GM12865 (cell line): ENCODE data around the gene WRNIP1.
"Not testable (repeated sequence)": the region's sequence is repeated elsewhere in the genome, so short reads cannot be mapped to it uniquely, and the experiment has no call there.

Experiments used
- DNase-seq: peaks from one replicate; pipeline ENCODE4 v3.0.0; 2010; ENCODE audit warnings: low read depth
- H3K4me3 ChIP-seq: 2 replicates; pipeline ENCODE4 v1.5.1; 2011; ENCODE audit warnings: mild to moderate bottlenecking, low read depth, low read length, control low read depth
- TF ChIP-seq, protein P1 (sequence below): IDR thresholded peaks from 2 replicates; pipeline ENCODE4 v1.5.1; 2011; ENCODE audit warnings: low read length, control low read depth, low read depth, inconsistent platforms; ENCODE audit not compliant: insufficient read depth; ENCODE audit errors: missing control alignments

Gene WRNIP1

DNA sequence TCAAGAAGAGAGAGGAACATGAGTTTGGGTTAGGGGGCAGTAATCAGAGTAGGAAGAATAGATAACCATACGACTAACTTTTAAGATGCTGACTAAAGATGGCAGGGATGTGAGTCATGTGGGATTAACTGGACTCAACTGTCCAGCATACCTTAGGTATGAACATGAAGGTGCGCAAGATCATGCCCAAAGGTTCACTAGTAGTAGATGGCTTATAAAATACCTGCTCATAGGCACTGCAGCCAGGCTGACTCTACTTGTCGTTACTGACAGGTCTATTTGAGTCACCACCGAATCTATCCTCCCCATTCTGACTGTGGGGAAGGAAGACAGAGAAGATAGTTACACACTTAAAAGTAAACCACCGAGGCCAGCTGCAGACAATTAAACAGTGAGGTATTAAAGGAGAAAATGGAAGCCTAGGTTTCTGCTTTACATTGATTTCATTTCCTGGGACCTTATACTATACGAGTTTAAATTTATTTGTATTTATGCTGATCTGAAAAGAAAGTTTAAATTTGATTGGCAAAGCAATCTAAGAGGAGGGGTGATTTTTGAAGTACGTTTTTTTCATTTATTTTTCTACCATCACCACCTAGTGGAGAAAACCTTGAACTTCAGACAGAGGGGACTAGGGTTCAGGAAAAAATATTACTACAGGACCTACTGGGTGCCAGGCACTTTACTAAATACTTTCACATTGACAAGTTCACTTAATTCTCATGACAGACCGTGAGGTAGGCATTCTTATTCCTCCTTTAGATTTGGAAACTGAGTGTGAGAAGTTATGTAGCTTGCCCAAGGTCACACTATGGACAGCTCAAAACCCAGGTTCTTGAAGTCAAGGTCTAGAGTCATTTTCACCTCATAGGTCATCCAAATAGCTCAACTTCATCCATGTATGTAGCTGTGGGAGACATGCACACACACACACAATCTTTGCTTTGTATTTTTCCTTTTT lies 4.0 kb upstream of the WRNIP1 start:
- peak; percentile 24 for DNase-seq
- no peak overlapping the region for H3K4me3 ChIP-seq
- TF ChIP-seq, protein P1, sequence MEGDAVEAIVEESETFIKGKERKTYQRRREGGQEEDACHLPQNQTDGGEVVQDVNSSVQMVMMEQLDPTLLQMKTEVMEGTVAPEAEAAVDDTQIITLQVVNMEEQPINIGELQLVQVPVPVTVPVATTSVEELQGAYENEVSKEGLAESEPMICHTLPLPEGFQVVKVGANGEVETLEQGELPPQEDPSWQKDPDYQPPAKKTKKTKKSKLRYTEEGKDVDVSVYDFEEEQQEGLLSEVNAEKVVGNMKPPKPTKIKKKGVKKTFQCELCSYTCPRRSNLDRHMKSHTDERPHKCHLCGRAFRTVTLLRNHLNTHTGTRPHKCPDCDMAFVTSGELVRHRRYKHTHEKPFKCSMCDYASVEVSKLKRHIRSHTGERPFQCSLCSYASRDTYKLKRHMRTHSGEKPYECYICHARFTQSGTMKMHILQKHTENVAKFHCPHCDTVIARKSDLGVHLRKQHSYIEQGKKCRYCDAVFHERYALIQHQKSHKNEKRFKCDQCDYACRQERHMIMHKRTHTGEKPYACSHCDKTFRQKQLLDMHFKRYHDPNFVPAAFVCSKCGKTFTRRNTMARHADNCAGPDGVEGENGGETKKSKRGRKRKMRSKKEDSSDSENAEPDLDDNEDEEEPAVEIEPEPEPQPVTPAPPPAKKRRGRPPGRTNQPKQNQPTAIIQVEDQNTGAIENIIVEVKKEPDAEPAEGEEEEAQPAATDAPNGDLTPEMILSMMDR: peak; percentile 28

DNA sequence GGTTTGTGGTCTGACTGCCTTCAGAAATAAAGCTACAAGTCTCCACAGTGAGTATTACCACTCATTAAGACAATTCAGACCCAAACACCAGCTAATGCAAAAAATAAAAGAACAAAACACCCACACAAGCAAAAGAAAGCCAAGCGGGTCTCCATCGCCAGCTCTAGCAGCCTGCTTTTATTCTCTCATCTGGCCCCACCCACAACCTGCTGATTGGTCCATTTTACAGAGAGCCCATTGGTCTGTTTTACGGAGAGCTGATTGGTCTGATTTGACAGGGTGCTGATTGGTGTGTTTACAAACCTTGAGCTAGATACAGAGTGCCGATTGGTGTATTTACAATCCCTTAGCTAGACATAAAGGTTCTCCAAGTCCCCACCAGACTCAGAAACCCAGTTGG lies 2.3 kb upstream of the WRNIP1 start:
- H3K4me3 ChIP-seq, DNase-seq: not testable (repeated sequence)

DNA sequence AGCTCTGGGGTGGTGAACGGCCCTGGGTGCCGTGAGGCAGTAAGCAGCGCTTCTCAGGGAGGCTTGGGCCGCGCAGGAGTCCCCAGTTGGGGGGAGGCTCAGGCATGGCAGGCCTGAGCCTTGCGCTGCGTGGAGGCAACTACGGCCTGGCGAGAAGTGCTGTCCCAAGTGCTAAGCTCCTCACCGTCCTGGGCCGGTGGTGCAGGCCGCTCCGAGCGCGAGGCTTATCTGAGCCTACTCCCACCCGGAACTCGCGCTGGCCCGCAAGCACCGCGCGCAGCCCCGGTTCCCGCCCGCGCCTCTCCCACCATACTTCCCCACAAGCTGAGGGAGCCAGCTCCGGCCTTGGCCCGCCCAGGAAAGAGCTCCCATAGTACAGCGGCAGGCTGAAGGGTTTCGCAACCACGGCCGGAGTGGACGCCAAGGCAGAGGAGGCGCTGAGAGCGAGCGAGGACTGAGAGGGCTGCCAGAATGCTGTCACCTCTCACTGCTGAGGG lies 1.8 kb upstream of the WRNIP1 start:
- no peak for DNase-seq
- TF ChIP-seq, protein P1: no peak
- no peak overlapping the region for H3K4me3 ChIP-seq

DNA sequence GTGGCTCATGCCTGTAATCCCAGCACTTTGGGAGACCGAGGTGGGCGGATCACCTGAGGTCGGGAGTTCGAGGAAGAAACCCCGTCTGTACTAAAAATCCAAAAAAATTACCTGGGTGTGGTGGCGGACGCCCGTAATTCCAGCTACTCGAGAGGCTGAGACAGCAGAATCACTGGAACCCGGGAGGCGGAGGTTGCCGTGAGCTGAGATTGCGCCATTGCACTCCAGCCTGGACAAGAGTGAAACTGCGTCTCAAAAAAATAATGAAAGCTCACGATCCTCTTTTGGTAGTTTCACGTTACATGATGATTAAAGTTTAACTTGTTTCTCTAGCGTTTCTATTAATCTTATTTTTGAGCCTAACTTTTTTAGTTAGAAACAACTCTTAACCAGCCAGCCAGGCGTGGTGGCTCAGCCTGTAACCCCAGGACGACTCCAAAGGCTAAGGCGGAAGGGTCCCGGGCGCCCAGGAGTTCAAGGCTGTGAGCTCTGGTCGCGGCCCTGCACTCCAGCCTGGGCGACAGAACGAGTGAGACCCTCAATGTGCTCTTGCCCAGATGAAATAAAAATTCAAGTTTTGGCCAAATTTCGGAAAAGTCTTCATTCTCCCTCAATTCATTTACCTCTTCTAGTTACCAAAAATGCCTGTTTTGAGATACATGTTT lies 1.2 kb upstream of the WRNIP1 start:
- no peak for DNase-seq
- TF ChIP-seq, protein P1: no peak
- peak overlapping the region; percentile 63 for H3K4me3 ChIP-seq

DNA sequence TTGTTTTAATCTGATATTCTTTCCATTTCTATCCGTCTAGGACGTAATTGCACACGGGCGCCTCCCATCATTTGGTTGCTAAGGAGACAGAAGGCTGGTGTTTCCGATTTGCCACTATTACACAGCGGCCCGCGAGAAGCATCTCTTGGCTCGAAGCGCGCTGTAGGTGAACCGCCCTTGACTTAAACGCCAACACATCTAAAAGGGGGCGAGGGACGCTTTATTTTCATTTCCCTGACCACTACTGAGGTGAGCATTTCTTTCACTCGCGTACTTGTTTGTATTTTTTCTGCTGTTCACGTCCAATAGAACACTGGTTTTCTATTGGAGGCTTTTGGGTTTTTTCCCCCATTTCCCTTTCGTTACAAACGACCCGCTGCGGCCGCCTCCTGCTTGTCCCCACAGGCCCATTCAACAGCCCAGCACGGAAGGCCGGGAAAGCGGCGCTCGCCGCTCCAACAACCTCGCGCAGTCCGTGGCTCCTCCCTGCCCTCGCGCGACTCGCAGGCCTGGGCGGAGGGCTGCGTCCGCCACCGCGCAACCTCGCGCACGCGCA lies 505 bp upstream of the WRNIP1 start:
- H3K4me3 ChIP-seq: peak overlapping the region; percentile 63
- TF ChIP-seq, protein P1: no peak
- DNase-seq: peak; percentile 74

DNA sequence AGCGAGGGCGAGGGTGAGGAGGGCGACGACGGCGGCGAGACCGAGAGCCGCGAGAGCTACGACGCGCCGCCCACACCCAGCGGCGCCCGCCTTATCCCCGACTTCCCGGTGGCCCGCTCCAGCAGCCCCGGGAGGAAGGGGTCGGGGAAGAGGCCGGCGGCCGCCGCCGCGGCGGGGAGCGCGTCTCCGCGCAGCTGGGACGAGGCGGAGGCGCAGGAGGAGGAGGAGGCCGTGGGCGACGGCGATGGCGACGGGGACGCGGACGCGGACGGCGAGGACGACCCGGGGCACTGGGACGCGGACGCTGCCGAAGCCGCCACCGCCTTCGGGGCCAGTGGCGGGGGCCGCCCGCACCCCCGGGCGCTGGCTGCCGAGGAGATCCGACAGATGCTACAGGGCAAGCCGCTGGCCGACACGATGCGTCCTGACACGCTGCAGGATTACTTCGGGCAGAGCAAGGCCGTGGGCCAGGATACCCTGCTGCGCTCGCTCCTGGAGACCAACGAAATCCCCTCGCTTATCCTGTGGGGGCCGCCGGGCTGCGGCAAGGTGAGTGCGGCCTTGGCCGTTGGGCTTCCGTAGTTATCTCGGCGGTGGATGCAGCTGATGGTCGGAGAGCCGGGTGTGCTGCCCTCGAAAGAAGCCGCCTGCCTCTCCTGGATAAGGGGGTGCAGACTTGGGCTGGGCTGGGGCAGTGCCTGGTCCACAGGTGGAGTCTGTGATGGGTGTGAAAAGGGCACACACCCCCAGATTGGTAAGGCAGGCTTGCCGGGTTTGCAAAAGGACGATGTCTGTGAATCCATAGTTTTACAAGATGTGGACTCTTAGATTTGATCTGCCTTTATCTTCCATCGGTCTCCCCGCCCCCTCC lies 938 bp downstream of the WRNIP1 start:
- H3K4me3 ChIP-seq: peak overlapping the region; percentile 98
- TF ChIP-seq, protein P1: no peak
- peak; percentile 64 for DNase-seq
